K562 (cell line): ENCODE results near the gene FBXO28. TPM values are rescaled to one million over a fixed set of nuclear protein-coding genes. Genes with fewer than 3 reads are reported as not detected.

ENCODE experiments used
- ATAC-seq: fragments of 200-7000 bp; cut with Tn5 transposase; 3 replicates; pipeline ENCODE4 v1.9.1; 2020; ENCODE audit warnings: moderate library complexity
- BruUV-seq: library from RNA; stranded (reverse); fragments of 400-500 nt; replicated peaks from 2 replicates; lab custom pipeline; 2021; lab: Mats Ljungman, UMichigan
- CTCF ChIA-PET: fragments of 300-600 bp; formaldehyde crosslinking; extraction: SDS; loops from one replicate; lab custom pipeline; 2021; ENCODE audit warnings: low intra/inter-chr PET ratio; lab: Yijun Ruan, JAX
- POLR2A ChIA-PET: fragments of 300-600, 350-650 bp; sonication (Branson Sonifier 250); formaldehyde crosslinking; extraction: SDS; loops from one replicate; lab custom pipeline; 2021; ENCODE audit warnings: antibody characterized with exemption, inconsistent platforms; lab: Yijun Ruan, JAX
- DNase-seq, 4 experiments: peaks; one replicate each; pipeline versions ENCODE4 v3.0.0 to v3.0.0-alpha.2; 2011 to 2018; ENCODE audit warnings: low spot score in 3 of 4, mixed read lengths in 3 of 4; ENCODE audit errors: extremely low read depth in 1 of 4
- FAIRE-seq: peaks from 2 replicates; lab custom pipeline; 2011; peaks lifted over from hg19 to GRCh38; lab: Jason Lieb, UNC
- H2AFZ ChIP-seq: 2 replicates; pipeline ENCODE4 v1.6.0; 2011; ENCODE audit warnings: low read depth, low read length, control low read depth, inconsistent platforms
- H3K27ac ChIP-seq: fragments of 200-600 bp; 3 replicates; pipeline ENCODE4 v1.8.0; 2011; ENCODE audit warnings: low read depth, mild to moderate bottlenecking, control low read depth, inconsistent platforms, low read length, moderate library complexity, mixed read lengths; ENCODE audit errors: extremely low read depth
- H3K27me3 ChIP-seq, 2 experiments: fragments of 300-600 bp in 1 of 2; 2 replicates in 1 of 2; 3 replicates in 1 of 2; pipeline versions ENCODE4 v1.6.0 to v1.8.0; 2011; ENCODE audit warnings: inconsistent platforms in 2 of 2, low read length in 2 of 2, mild to moderate bottlenecking in 1 of 2, mixed read lengths in 1 of 2, moderate library complexity in 1 of 2; ENCODE audit not compliant: control insufficient read depth in 2 of 2, insufficient read depth in 2 of 2
- H3K36me3 ChIP-seq: fragments of 300-600 bp; 3 replicates; pipeline ENCODE4 v1.8.0; 2011; ENCODE audit warnings: mild to moderate bottlenecking, low read length, inconsistent platforms; ENCODE audit not compliant: control insufficient read depth, insufficient read depth
- H3K4me1 ChIP-seq, 2 experiments: fragments of 200-600 bp in 1 of 2; replicated peaks in 1 of 2; 2 replicates in 1 of 2; 3 replicates in 1 of 2; pipeline versions ENCODE4 v1.5.1 to v1.8.0; 2011; ENCODE audit warnings: inconsistent platforms in 2 of 2, low read length in 2 of 2, mild to moderate bottlenecking in 1 of 2, mixed read lengths in 1 of 2, moderate library complexity in 1 of 2; ENCODE audit not compliant: control insufficient read depth in 2 of 2, insufficient read depth in 2 of 2
- H3K4me2 ChIP-seq: 2 replicates; pipeline ENCODE4 v1.6.1; 2011; ENCODE audit warnings: low read length, control low read depth, inconsistent platforms, mixed read lengths; ENCODE audit not compliant: insufficient read depth
- H3K4me3 ChIP-seq: fragments of 200-600 bp; sonication (generic), shearing (Covaris generic); 2 replicates; pipeline ENCODE4 v1.5.1; 2016; ENCODE audit warnings: control low read depth, inconsistent platforms
- H3K79me2 ChIP-seq: fragments of 200-600 bp; 3 replicates; pipeline ENCODE4 v1.8.0; 2011; ENCODE audit warnings: low read length, inconsistent platforms; ENCODE audit not compliant: control insufficient read depth, insufficient read depth
- H3K9ac ChIP-seq, 2 experiments: 2 replicates each; pipeline versions ENCODE4 v1.6.0 to v1.6.1; 2011; ENCODE audit warnings: low read depth in 2 of 2, low read length in 2 of 2, control low read depth in 1 of 2, inconsistent platforms in 1 of 2, mild to moderate bottlenecking in 1 of 2, mixed read lengths in 1 of 2; ENCODE audit not compliant: insufficient read depth in 1 of 2
- H3K9me1 ChIP-seq: one replicate; pipeline ENCODE4 v1.6.0; 2011; ENCODE audit warnings: inconsistent platforms, mild to moderate bottlenecking, low read length, moderate library complexity; ENCODE audit not compliant: control insufficient read depth, insufficient read depth
- H3K9me3 ChIP-seq: replicated peaks from 2 replicates; pipeline ENCODE4 v1.5.1; 2011; ENCODE audit warnings: low read depth, low read length, inconsistent platforms; ENCODE audit not compliant: control insufficient read depth, insufficient read depth
- H4K20me1 ChIP-seq: replicated peaks from 2 replicates; pipeline ENCODE4 v1.6.1; 2011; ENCODE audit warnings: low read length, inconsistent platforms, mixed read lengths; ENCODE audit not compliant: control insufficient read depth, insufficient read depth
- BCOR ChIP-seq: fragments of 450-650 bp; IDR thresholded peaks from 2 replicates; pipeline ENCODE4 v1.6.1; 2016
- EHMT2 ChIP-seq: fragments of 450-650 bp; IDR thresholded peaks from 2 replicates; pipeline ENCODE4 v1.6.1; 2018; ENCODE audit warnings: antibody characterized with exemption
- ELF4 ChIP-seq: fragments of 450-650 bp; formaldehyde crosslinking; IDR thresholded peaks from 2 replicates; pipeline ENCODE4 v1.4.0; 2022; ENCODE audit warnings: missing genetic modification characterization
- EP400 ChIP-seq: fragments of 450-650 bp; IDR thresholded peaks from 2 replicates; pipeline ENCODE4 v1.6.1; 2017; ENCODE audit warnings: antibody characterized with exemption, mild to moderate bottlenecking, moderate library complexity
- GTF2A2 ChIP-seq: IDR thresholded peaks from 2 replicates; pipeline ENCODE4 v1.6.1; 2016; ENCODE audit warnings: mild to moderate bottlenecking, missing genetic modification characterization, missing compliant biosample characterization
- JUNB ChIP-seq: fragments of 450-650 bp; formaldehyde crosslinking; conservative IDR thresholded peaks from 2 replicates; pipeline ENCODE4 v1.4.0; 2020; ENCODE audit warnings: mild to moderate bottlenecking
- OTX1 ChIP-seq: fragments of 450-650 bp; formaldehyde crosslinking; IDR thresholded peaks from 2 replicates; pipeline ENCODE4 v1.4.0; 2022; ENCODE audit warnings: mild to moderate bottlenecking
- PCBP1 ChIP-seq: fragments of 200-400 bp; formaldehyde crosslinking; IDR thresholded peaks from 2 replicates; pipeline ENCODE4 v1.6.1; 2018; ENCODE audit warnings: mild to moderate bottlenecking, low read depth, low read length; ENCODE audit not compliant: poor library complexity, severe bottlenecking
- POLR3A ChIP-seq: IDR thresholded peaks from 2 replicates; pipeline ENCODE4 v1.6.1; 2011; ENCODE audit warnings: borderline replicate concordance, mild to moderate bottlenecking, moderate library complexity; ENCODE audit not compliant: insufficient read length, insufficient read depth; ENCODE audit errors: extremely low read depth
- SETDB1 ChIP-seq: IDR thresholded peaks from one replicate; pipeline ENCODE4 v1.6.1; 2012; ENCODE audit warnings: low read length, control low read depth, inconsistent platforms
- TGIF2 ChIP-seq: sonication (generic); formaldehyde crosslinking; IDR thresholded peaks from 2 replicates; pipeline ENCODE4 v1.8.1; 2022; ENCODE audit warnings: mild to moderate bottlenecking, missing genetic modification reagents, moderate library complexity
- THRAP3 ChIP-seq: fragments of 450-650 bp; IDR thresholded peaks from 2 replicates; pipeline ENCODE4 v1.6.1; 2016; ENCODE audit warnings: mild to moderate bottlenecking, inconsistent platforms, borderline replicate concordance
- ZNF780A ChIP-seq: fragments of 250-450 bp; sonication (Bioruptor Pico); IDR thresholded peaks from 2 replicates; pipeline ENCODE4 v1.5.0; 2021; ENCODE audit warnings: mild to moderate bottlenecking
- WGBS: fragments of 100-300 bp; shearing (Covaris generic); methylation state at CpG from one replicate; pipeline ENCODE4 v1.1.6; 2016; ENCODE audit warnings: low coverage, mixed read lengths; ENCODE audit not compliant: insufficient coverage; ENCODE audit errors: missing lambda C conversion rate; 5-methylcytosine and 5-hydroxymethylcytosine counted together
- in situ Hi-C: fragments of 300-500 bp; cut with MboI; formaldehyde crosslinking; loops from 4 replicates; pipeline ENCODE4 v1.15.0; 2018; ENCODE audit warnings: inconsistent platforms, mixed read lengths
- intact Hi-C: fragments of 100-400 bp; cut with micrococcal nuclease; formaldehyde crosslinking; loops from 2 replicates; pipeline ENCODE4 v1.14.2; 2022
- polyA plus RNA-seq, 8 experiments: library from polyadenylated mRNA; depleted of rRNA in 4 of 8; stranded (reverse) in 5 of 8; unstranded in 3 of 8; fragments of >200 nt; fragmentation: Nextera tagmentation in 2 of 8; fragmentation: Illumina TruSeq in 1 of 8; extraction: Ambion mirVana in 2 of 8; extraction: Trizol in 1 of 8; gene quantifications; 2 replicates each; pipeline versions ENCODE4 v1.2.1 to v1.2.3, GENCODE V29; 2011 to 2014; ENCODE audit warnings: inconsistent platforms in 1 of 8, missing spikeins in 1 of 8
- total RNA-seq, 7 experiments: library from RNA; depleted of rRNA in 6 of 7; stranded (reverse); fragments of >200 nt in 6 of 7; fragmentation: Illumina TruSeq in 2 of 7; extraction: Trizol in 2 of 7; gene quantifications; 2 replicates each; pipeline versions ENCODE4 v1.2.1 to v1.2.3, GENCODE V29; 2011 to 2021; ENCODE audit warnings: low replicate concordance in 1 of 7
- TF ChIP-seq, protein P1 (sequence below): sonication (generic); formaldehyde crosslinking; IDR thresholded peaks from 2 replicates; pipeline ENCODE4 v1.8.0; 2022; ENCODE audit warnings: missing genetic modification reagents, mild to moderate bottlenecking, moderate library complexity, borderline replicate concordance
- TF ChIP-seq, protein P2 (sequence below): IDR thresholded peaks from 2 replicates; pipeline ENCODE4 v1.6.1; 2016; ENCODE audit warnings: missing genetic modification characterization, missing compliant biosample characterization
- TF ChIP-seq, protein P3 (sequence below): sonication (generic); formaldehyde crosslinking; IDR thresholded peaks from 2 replicates; pipeline ENCODE4 v1.8.1; 2023; ENCODE audit warnings: missing genetic modification reagents, mild to moderate bottlenecking, borderline replicate concordance

Gene FBXO28
- total and polyA plus RNA-seq, 9 of the 15 experiments (the other 6 are each of a cell fraction or from before 2014, with no cell fraction given), result 4.1 to 34.8 (median 25.3) TPM

DNA sequence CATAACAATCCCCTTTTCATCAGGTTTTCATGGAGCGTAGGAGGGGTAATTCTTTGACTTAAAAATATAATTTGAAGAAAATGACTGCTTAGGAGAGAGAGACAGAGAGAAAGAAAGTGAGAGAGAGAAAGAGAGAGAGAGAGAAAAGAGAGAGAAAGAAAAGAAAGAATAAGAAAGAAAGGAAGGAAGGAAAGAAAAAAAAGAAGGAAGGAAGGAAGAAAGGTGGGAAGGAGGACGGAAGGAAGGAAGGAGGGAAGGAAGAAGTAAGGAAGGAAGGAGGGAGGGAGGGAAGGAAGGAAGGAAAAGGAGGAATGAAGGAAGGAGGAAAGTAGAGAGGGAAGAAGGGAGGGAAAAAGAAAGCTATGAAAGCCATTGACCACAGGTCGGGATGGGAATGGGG, 58.3 kb downstream of the FBXO28 start:
- no peaks in the 10 kb centered on the region for H3K79me2 ChIP-seq
- in situ Hi-C loops, result no loop called here
- H3K4me2 ChIP-seq, result no peak overlapping the region
- BruUV-seq, result no TSS peak
- POLR2A ChIA-PET, result interaction anchor here (2.4 kb wide), 1 partner anchor 11 kb away, joined by 6 read pairs; the partner anchor contains the start of gene DEGS1
- intact Hi-C loops, result no loop called here
- H3K4me3 ChIP-seq, result no peak overlapping the region
- H4K20me1 ChIP-seq, result no peaks in the 10 kb centered on the region
- H3K36me3 ChIP-seq, result no peaks in the 10 kb centered on the region
- ATAC-seq, result no peak
- H3K27me3 ChIP-seq, result no peaks in the 10 kb centered on the region
- H3K4me1 ChIP-seq, result no peaks in the 10 kb centered on the region; a peak in 2 of 5 replicates
- H3K9ac ChIP-seq, result no peak overlapping the region
- 61% methylated on average over 3 of the region's 3 CpGs for WGBS
- H2AFZ ChIP-seq, result no peak overlapping the region
- CTCF ChIA-PET, result no interaction called here
- H3K9me1 ChIP-seq, result no peaks in the 10 kb centered on the region
- DNase-seq, result no peak
- FAIRE-seq, result no peak
- H3K27ac ChIP-seq, result no peak overlapping the region
- H3K9me3 ChIP-seq, result peaks cover 3% of the 10 kb centered on the region; the same call in 1 of the 2 replicates
- TF ChIP-seq EP400 (peak; percentile 21; the same call in 1 of the 2 replicates), ZNF780A (CRISPR knock-in tag) (no peak), ELF4 (CRISPR knock-in tag) (0 out of 2 replicates have a peak, but pooled peaks have one; percentile 50), POLR3A (no peak), BCOR (0 out of 2 replicates have a peak, but pooled peaks have one; percentile 11), JUNB (CRISPR knock-in tag) (no peak), EHMT2 (no peak), SETDB1 (no peak), PCBP1 (peak; percentile 33), THRAP3 (0 out of 2 replicates have a peak, but pooled peaks have one; percentile 29), GTF2A2 (tag) (no peak), OTX1 (CRISPR knock-in tag) (peak; percentile 73), TGIF2 (no peak)
- TF ChIP-seq, protein P1, sequence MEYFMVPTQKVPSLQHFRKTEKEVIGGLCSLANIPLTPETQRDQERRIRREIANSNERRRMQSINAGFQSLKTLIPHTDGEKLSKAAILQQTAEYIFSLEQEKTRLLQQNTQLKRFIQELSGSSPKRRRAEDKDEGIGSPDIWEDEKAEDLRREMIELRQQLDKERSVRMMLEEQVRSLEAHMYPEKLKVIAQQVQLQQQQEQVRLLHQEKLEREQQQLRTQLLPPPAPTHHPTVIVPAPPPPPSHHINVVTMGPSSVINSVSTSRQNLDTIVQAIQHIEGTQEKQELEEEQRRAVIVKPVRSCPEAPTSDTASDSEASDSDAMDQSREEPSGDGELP (CRISPR knock-in tag), result no peak
- TF ChIP-seq, protein P2, sequence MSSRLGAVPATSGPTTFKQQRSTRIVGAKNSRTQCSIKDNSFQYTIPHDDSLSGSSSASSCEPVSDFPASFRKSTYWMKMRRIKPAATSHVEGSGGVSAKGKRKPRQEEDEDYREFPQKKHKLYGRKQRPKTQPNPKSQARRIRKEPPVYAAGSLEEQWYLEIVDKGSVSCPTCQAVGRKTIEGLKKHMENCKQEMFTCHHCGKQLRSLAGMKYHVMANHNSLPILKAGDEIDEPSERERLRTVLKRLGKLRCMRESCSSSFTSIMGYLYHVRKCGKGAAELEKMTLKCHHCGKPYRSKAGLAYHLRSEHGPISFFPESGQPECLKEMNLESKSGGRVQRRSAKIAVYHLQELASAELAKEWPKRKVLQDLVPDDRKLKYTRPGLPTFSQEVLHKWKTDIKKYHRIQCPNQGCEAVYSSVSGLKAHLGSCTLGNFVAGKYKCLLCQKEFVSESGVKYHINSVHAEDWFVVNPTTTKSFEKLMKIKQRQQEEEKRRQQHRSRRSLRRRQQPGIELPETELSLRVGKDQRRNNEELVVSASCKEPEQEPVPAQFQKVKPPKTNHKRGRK (tag), result peak; percentile 82
- TF ChIP-seq, protein P3, sequence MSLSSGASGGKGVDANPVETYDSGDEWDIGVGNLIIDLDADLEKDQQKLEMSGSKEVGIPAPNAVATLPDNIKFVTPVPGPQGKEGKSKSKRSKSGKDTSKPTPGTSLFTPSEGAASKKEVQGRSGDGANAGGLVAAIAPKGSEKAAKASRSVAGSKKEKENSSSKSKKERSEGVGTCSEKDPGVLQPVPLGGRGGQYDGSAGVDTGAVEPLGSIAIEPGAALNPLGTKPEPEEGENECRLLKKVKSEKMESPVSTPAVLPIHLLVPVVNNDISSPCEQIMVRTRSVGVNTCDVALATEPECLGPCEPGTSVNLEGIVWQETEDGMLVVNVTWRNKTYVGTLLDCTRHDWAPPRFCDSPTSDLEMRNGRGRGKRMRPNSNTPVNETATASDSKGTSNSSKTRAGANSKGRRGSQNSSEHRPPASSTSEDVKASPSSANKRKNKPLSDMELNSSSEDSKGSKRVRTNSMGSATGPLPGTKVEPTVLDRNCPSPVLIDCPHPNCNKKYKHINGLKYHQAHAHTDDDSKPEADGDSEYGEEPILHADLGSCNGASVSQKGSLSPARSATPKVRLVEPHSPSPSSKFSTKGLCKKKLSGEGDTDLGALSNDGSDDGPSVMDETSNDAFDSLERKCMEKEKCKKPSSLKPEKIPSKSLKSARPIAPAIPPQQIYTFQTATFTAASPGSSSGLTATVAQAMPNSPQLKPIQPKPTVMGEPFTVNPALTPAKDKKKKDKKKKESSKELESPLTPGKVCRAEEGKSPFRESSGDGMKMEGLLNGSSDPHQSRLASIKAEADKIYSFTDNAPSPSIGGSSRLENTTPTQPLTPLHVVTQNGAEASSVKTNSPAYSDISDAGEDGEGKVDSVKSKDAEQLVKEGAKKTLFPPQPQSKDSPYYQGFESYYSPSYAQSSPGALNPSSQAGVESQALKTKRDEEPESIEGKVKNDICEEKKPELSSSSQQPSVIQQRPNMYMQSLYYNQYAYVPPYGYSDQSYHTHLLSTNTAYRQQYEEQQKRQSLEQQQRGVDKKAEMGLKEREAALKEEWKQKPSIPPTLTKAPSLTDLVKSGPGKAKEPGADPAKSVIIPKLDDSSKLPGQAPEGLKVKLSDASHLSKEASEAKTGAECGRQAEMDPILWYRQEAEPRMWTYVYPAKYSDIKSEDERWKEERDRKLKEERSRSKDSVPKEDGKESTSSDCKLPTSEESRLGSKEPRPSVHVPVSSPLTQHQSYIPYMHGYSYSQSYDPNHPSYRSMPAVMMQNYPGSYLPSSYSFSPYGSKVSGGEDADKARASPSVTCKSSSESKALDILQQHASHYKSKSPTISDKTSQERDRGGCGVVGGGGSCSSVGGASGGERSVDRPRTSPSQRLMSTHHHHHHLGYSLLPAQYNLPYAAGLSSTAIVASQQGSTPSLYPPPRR, result no peak
